Activated CD8-positive, alpha-beta memory T cell treated with anti-CD3 and anti-CD28 coated beads, Interleukin-2, amount 50 U/mL, for 24 hours (primary cell): Measurements from ENCODE around the gene CMTM1.

Experiments used
- DNase-seq: peaks from one replicate; pipeline ENCODE4 v3.0.0-alpha.2; 2020; ENCODE audit errors: extremely low read depth

Gene CMTM1, protein sequence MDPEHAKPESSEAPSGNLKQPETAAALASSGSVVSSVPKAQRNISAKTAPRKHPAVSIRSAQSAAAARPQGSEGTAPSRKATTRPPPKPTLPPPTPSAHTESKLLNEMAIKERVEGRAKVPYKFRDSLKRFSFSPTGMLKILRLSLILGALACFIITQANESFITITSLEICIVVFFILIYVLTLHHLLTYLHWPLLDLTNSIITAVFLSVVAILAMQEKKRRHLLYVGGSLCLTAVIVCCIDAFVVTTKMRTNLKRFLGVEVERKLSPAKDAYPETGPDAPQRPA

GRCh38 chr16:66566051-66566901 is at the start of gene CMTM1:
TSS of gene CMTM1 (plus strand) at chr16:66566439. CDS start at chr16:66566514, 75 bp downstream.
- no peak for DNase-seq

DNA sequence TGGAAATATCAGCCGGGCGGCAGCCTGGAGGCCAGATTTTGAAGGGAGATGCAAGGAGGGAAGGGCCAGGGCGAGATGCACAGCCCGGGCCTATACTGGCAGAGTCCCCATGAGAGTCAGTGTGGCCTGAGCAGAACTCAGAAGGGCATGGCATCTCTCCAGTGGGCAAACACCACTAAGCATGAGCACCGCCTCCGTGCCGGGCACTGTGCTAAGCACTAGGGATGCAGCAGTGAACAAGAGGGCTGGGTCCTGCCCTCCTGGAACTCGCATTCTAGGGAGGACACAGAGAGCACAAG is 49.8 kb upstream of the CMTM1 start:
- DNase-seq = no peak

- DNase-seq = peak; percentile 56
Measured at GRCh38 chr16:66516808-66517585, 49.2 kb upstream of the CMTM1 start.

- no peak for DNase-seq
Measured at GRCh38 chr16:66517586-66518263, 48.5 kb upstream of the CMTM1 start.

- no peak for DNase-seq
Measured at GRCh38 chr16:66519482-66520373, 46.5 kb upstream of the CMTM1 start.

- DNase-seq = no peak
Measured at GRCh38 chr16:66520406-66521170, 45.7 kb upstream of the CMTM1 start.

DNA sequence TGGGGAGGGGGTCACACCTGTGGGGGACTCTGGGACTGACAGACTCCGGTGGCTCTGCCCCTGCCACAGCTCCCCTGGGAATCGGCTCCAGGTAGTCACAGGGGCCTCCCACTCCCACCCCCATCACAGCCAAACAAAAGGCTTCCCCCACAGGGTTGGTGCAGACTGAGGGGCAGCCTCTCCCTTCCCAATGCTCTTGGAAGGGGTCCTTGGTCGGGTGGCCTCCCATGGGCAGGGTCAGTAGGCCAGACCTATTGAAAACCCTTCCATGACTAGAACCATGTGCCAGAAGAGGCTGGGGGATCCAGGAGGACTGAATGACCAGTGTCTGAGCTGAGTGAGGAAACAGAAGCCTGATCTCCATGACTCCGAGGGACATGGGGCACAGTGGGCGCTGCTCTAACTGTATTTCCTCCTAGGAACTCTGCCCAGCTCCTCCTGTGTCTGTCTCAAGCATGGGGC is 45.0 kb upstream of the CMTM1 start:
- no peak for DNase-seq

GRCh38 chr16:66521951-66522771 is 44.1 kb upstream of the CMTM1 start:
- DNase-seq = peak; percentile 92

GRCh38 chr16:66522816-66523590 is 43.2 kb upstream of the CMTM1 start:
- DNase-seq = no peak

DNA sequence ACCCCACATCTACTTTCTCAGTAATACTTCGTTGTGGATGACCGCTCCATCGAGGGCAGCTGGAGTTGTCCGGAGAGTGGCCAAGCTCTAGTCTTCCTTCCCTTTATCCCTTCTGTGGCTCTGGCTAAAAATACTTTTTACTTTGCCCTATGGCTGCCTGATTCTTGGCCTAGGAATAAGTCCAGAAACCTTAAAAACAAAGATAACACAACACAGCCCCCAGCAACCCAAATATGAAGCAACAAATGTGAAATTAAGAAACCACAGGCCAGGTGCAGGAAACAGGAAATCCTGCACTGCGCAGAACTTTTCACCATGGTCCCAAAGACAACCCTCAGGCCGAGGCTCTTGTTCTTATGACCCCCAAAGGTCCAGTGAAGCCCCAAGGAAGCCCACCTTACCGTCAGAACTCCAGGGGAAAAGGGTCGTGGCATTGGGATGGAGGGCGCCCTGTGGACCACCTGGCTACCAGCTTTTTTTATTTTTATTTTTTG is 42.3 kb upstream of the CMTM1 start:
- DNase-seq = no peak

GRCh38 chr16:66524601-66525164 is 41.6 kb upstream of the CMTM1 start:
- DNase-seq = no peak

GRCh38 chr16:66525396-66526180 is 40.7 kb upstream of the CMTM1 start:
- DNase-seq = no peak

DNA sequence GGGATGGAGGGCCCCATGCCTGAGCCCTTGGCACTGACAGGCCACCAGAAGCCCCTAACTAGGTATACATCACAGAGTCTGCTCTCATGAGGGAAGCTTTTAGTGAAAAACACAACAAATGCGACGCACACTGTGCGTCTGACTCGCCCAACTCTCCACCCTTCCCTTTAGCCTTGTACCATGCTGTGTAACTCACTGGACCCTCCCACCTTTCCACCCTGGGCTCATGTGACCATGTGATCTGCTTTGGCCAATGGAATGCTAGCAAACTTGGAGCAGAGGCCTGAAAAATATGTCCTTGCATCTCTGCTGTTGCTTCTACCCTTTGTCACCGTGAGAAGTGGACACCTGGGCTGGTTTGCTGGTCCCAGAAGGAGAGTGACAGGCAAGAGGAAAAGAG is 37.9 kb upstream of the CMTM1 start:
- DNase-seq = no peak

DNA sequence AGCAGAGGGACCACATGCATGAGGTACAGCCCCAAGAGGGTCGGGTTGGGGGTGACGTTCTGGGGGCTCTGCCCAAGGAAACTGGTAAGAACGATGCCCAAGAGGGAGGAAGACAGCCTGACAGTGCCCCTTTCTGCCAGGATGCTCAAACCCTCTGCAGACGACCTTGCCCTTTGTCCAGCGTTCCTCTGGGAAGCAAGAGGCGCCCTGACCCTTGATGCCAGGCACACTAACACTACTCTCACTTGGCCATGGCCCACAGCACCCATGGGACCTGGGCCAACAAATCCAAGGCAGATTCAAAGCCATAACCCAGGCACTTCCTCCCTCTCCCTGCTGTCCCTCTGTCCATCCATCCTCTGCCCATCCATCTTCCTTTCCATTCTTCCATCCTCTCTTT is 36.8 kb upstream of the CMTM1 start:
- no peak for DNase-seq

GRCh38 chr16:66534376-66534799 is 31.9 kb upstream of the CMTM1 start:
- DNase-seq = no peak

DNA sequence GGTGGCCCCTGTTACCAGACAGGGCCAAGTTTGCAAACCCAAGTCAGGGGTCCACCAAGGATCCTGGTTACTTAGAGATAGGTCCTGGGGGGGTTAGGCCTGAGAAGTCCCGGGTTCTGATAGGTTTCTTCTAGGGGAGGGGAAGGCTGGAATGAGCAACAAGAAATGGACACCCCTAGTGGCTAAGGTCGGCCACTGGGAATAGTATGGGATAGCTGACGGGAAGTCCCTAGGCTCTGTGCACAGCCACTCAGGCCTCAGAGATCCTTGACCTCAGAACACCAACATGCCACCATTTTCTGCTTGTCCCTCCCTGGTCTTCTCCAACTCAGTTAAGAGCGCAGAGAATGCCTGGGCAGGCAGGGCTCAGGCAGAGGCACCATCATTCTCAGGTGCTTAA is 29.7 kb upstream of the CMTM1 start:
- DNase-seq = no peak

DNA sequence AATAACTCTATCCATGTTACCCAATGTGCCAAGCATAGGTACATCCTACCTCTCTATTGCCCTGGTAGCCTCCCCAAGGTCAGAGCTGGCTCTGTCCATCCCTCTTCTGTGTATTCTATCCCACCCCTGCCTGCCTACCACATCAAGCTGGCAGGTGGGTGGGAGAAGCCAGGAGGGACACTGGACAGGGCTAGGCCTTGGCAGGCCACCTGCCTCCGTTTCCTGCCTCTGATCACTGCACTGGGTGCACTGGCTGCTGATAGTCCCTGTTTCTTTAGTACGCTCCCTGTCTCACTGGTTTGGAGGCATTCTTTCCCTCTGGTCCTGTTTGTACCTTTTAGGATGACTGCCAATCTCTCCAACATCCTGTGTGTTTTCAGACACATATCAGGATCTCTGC is 29.0 kb upstream of the CMTM1 start:
- no peak for DNase-seq
